IMR-90 (cell line): ENCODE data around the gene CUX1. TPM values are rescaled to one million over a fixed set of nuclear protein-coding genes. Genes with fewer than 3 reads are reported as not detected.

Experiments
- ATAC-seq: fragments of 200-7000 bp; cut with Tn5 transposase; 2 replicates; pipeline ENCODE4 v1.9.1; 2020; ENCODE audit warnings: low read depth, mild to moderate bottlenecking, moderate library complexity
- BruUV-seq: library from RNA; stranded (reverse); fragments of 400-500 nt; replicated peaks from 2 replicates; lab custom pipeline; 2021; lab: Mats Ljungman, UMichigan
- CTCF ChIA-PET: fragments of 300-600 bp; formaldehyde crosslinking; extraction: SDS; loops from one replicate; lab custom pipeline; 2021; ENCODE audit warnings: antibody characterized with exemption; lab: Yijun Ruan, JAX
- POLR2A ChIA-PET: fragments of 300-600 bp; sonication (Branson Sonifier 250); formaldehyde crosslinking; loops from one replicate; lab custom pipeline; 2022; ENCODE audit warnings: antibody characterized with exemption; ENCODE audit not compliant: unreplicated experiment; lab: Charles Lee
- DNase-seq: peaks from one replicate; pipeline ENCODE4 v3.0.0; 2013
- H2AFZ ChIP-seq: replicated peaks from 2 replicates; pipeline ENCODE3; 2013; ENCODE audit warnings: low read length, mild to moderate bottlenecking; ENCODE audit not compliant: poor library complexity
- H2AK5ac ChIP-seq: 2 replicates; pipeline ENCODE4 v1.6.1; 2013; ENCODE audit warnings: low read depth, low read length, inconsistent platforms
- H2AK9ac ChIP-seq: replicated peaks from 2 replicates; pipeline ENCODE3; 2013; ENCODE audit warnings: mild to moderate bottlenecking, low read depth, low read length, moderate library complexity; ENCODE audit not compliant: poor library complexity
- H2BK120ac ChIP-seq: 2 replicates; pipeline ENCODE4 v1.6.1; 2013; ENCODE audit warnings: low read depth, low read length, inconsistent platforms
- H2BK15ac ChIP-seq: 3 replicates; pipeline ENCODE4 v1.6.1; 2013; ENCODE audit warnings: low read depth, low read length, inconsistent platforms
- H2BK20ac ChIP-seq: 2 replicates; pipeline ENCODE4 v1.6.1; 2013; ENCODE audit warnings: low read depth, mild to moderate bottlenecking, inconsistent platforms, low read length, moderate library complexity
- H2BK5ac ChIP-seq: 2 replicates; pipeline ENCODE4 v1.6.1; 2013; ENCODE audit warnings: mild to moderate bottlenecking, low read depth, low read length, inconsistent platforms; ENCODE audit not compliant: poor library complexity, severe bottlenecking
- H3K14ac ChIP-seq: replicated peaks from 2 replicates; pipeline ENCODE4 v1.6.1; 2013; ENCODE audit warnings: low read depth, low read length, inconsistent platforms
- H3K18ac ChIP-seq: 2 replicates; pipeline ENCODE4 v1.6.1; 2013; ENCODE audit warnings: low read depth, low read length, control low read depth
- H3K23ac ChIP-seq: 2 replicates; pipeline ENCODE4 v1.6.1; 2013; ENCODE audit warnings: low read depth, low read length, inconsistent platforms
- H3K27ac ChIP-seq: 2 replicates; pipeline ENCODE4 v1.5.1; 2013; ENCODE audit warnings: mild to moderate bottlenecking, control low read depth, low read length; ENCODE audit not compliant: insufficient read depth
- H3K27me3 ChIP-seq: 2 replicates; pipeline ENCODE4 v1.6.1; 2013; ENCODE audit warnings: low read length; ENCODE audit not compliant: control insufficient read depth, insufficient read depth
- H3K36me3 ChIP-seq: 2 replicates; pipeline ENCODE4 v1.6.1; 2013; ENCODE audit warnings: low read length, mixed read lengths; ENCODE audit not compliant: control insufficient read depth, insufficient read depth
- H3K4ac ChIP-seq: 2 replicates; pipeline ENCODE4 v1.6.1; 2013; ENCODE audit warnings: low read depth, low read length, inconsistent platforms
- H3K4me1 ChIP-seq: 2 replicates; pipeline ENCODE4 v1.6.1; 2013; ENCODE audit warnings: low read length, mixed read lengths; ENCODE audit not compliant: control insufficient read depth, insufficient read depth
- H3K4me2 ChIP-seq: 2 replicates; pipeline ENCODE4 v1.6.1; 2013; ENCODE audit warnings: low read depth, mild to moderate bottlenecking, control low read depth, low read length, moderate library complexity
- H3K4me3 ChIP-seq: 2 replicates; pipeline ENCODE4 v1.5.1; 2013; ENCODE audit warnings: low read depth, mild to moderate bottlenecking, control low read depth, low read length, moderate library complexity; ENCODE audit not compliant: insufficient read depth
- H3K56ac ChIP-seq: 2 replicates; pipeline ENCODE4 v1.6.1; 2013; ENCODE audit warnings: low read length, inconsistent platforms; ENCODE audit not compliant: insufficient read depth; ENCODE audit errors: extremely low read depth
- H3K79me1 ChIP-seq, 2 experiments: 2 replicates each; pipeline ENCODE4 v1.6.1; 2013; ENCODE audit warnings: low read length in 2 of 2, inconsistent platforms in 1 of 2, low read depth in 1 of 2
- H3K9ac ChIP-seq: 2 replicates; pipeline ENCODE4 v1.6.1; 2013; ENCODE audit warnings: low read depth, low read length, control low read depth
- H3K9me1 ChIP-seq: 2 replicates; pipeline ENCODE4 v1.6.1; 2013; ENCODE audit warnings: low read length, inconsistent platforms; ENCODE audit not compliant: insufficient read depth
- H3K9me3 ChIP-seq: 2 replicates; pipeline ENCODE4 v1.6.1; 2013; ENCODE audit warnings: low read length; ENCODE audit not compliant: control insufficient read depth, insufficient read depth
- H4K20me1 ChIP-seq: 2 replicates; pipeline ENCODE4 v1.6.1; 2013; ENCODE audit warnings: low read length, inconsistent platforms; ENCODE audit not compliant: insufficient read depth
- H4K5ac ChIP-seq: 2 replicates; pipeline ENCODE4 v1.6.1; 2013; ENCODE audit warnings: mild to moderate bottlenecking, low read depth, low read length, control low read depth
- H4K8ac ChIP-seq, 2 experiments: 2 replicates each; pipeline ENCODE4 v1.6.1; 2013; ENCODE audit warnings: low read depth in 2 of 2, low read length in 2 of 2, control low read depth in 1 of 2, inconsistent platforms in 1 of 2
- H4K91ac ChIP-seq: 2 replicates; pipeline ENCODE4 v1.6.1; 2013; ENCODE audit warnings: low read depth, low read length, inconsistent platforms; ENCODE audit not compliant: insufficient read depth
- CEBPB ChIP-seq: IDR thresholded peaks from 2 replicates; pipeline ENCODE4 v1.6.1; 2012; ENCODE audit warnings: low read depth, low read length, improper control_type of control experiment
- CHD1 ChIP-seq: IDR thresholded peaks from 2 replicates; pipeline ENCODE4 v1.6.1; 2012; ENCODE audit warnings: low read depth, low read length, improper control_type of control experiment
- ELK1 ChIP-seq: fragments of 150-350 bp; IDR thresholded peaks from 2 replicates; pipeline ENCODE4 v1.6.1; 2016; ENCODE audit warnings: low read depth, mild to moderate bottlenecking, low read length, moderate library complexity, borderline replicate concordance
- MAFK ChIP-seq: IDR thresholded peaks from 2 replicates; pipeline ENCODE4 v1.6.1; 2012; ENCODE audit warnings: low read depth, low read length, improper control_type of control experiment
- MXI1 ChIP-seq: IDR thresholded peaks from 2 replicates; pipeline ENCODE4 v1.6.1; 2012; ENCODE audit warnings: low read depth, mild to moderate bottlenecking, low read length, moderate library complexity, borderline replicate concordance
- NFE2L2 ChIP-seq: fragments of 150-350 bp; IDR thresholded peaks from 2 replicates; pipeline ENCODE4 v1.6.1; 2016; ENCODE audit warnings: low read depth, mild to moderate bottlenecking, low read length
- POLR2A ChIP-seq: IDR thresholded peaks from 2 replicates; pipeline ENCODE4 v1.6.1; 2012; ENCODE audit warnings: mild to moderate bottlenecking, low read depth, low read length
- RCOR1 ChIP-seq: IDR thresholded peaks from 2 replicates; pipeline ENCODE4 v1.6.1; 2012; ENCODE audit warnings: mild to moderate bottlenecking, low read length, improper control_type of control experiment; ENCODE audit not compliant: insufficient replicate concordance
- SMC3 ChIP-seq: fragments of 150-350 bp; IDR thresholded peaks from 2 replicates; pipeline ENCODE4 v1.6.1; 2016; ENCODE audit warnings: low read depth, mild to moderate bottlenecking, antibody characterized with exemption, low read length, moderate library complexity
- USF2 ChIP-seq: fragments of 150-350 bp; IDR thresholded peaks from 2 replicates; pipeline ENCODE4 v1.6.1; 2017; ENCODE audit warnings: mild to moderate bottlenecking, antibody characterized with exemption, low read length, low read depth
- WGBS, 2 experiments: methylation state at CpG; one replicate each; pipeline versions ENCODE4 v1.1.5 to v1.1.7; 2013; ENCODE audit warnings: missing lambda C conversion rate in 2 of 2; ENCODE audit not compliant: insufficient read length in 1 of 2; ENCODE audit errors: extremely low coverage in 2 of 2; 5-methylcytosine and 5-hydroxymethylcytosine counted together
- dilution Hi-C: fragments of 300-500 bp; cut with HindIII; formaldehyde crosslinking; loops from one replicate; pipeline ENCODE4 v1.14.3; 2018; ENCODE audit warnings: low sequenced_read_pairs; ENCODE audit not compliant: unreplicated experiment
- in situ Hi-C: fragments of 300-500 bp; cut with MboI; formaldehyde crosslinking; loops from 3 replicates; pipeline ENCODE4 v1.14.3; 2019; ENCODE audit warnings: low sequenced_read_pairs, inconsistent platforms, mixed read lengths
- intact Hi-C: fragments of 100-400 bp; cut with micrococcal nuclease; formaldehyde crosslinking; loops from 2 replicates; pipeline ENCODE4 v1.10.0; 2022
- polyA plus RNA-seq, 3 experiments: library from polyadenylated mRNA; depleted of rRNA; stranded (reverse); fragments of >200 nt; gene quantifications; 2 replicates each; pipeline ENCODE4 v1.2.3, GENCODE V29; 2012; ENCODE audit warnings: low replicate concordance in 1 of 3
- total RNA-seq: library from RNA; depleted of rRNA; stranded (reverse); fragments of >200 nt; gene quantifications from 2 replicates; pipeline ENCODE4 v1.2.3, GENCODE V29; 2012
- TF ChIP-seq, protein P1 (sequence below): conservative IDR thresholded peaks from 2 replicates; pipeline ENCODE4 v1.5.1; 2012; ENCODE audit warnings: mild to moderate bottlenecking, low read depth, low read length, improper control_type of control experiment

Gene CUX1
- total and polyA plus RNA-seq, 2 of the 4 experiments (the other 2 are of a cell fraction): 19.7 to 46.4 TPM

- no peak overlapping the region for H4K5ac ChIP-seq
- H3K4me1 ChIP-seq: no peaks in the 10 kb centered on the region
- H2BK5ac ChIP-seq: no peak overlapping the region
- no peak overlapping the region for H3K23ac ChIP-seq
- H3K14ac ChIP-seq: no peak overlapping the region
- BruUV-seq: no TSS peak
- no peak overlapping the region for H2AK9ac ChIP-seq
- no peak overlapping the region for H2BK20ac ChIP-seq
- H3K36me3 ChIP-seq: peaks cover 15% of the 10 kb centered on the region
- TF ChIP-seq MXI1 (no peak), CHD1 (no peak), ELK1 (no peak), SMC3 (no peak), POLR2A (no peak), RCOR1 (no peak), CEBPB (no peak), USF2 (no peak), NFE2L2 (no peak), MAFK (no peak)
- TF ChIP-seq, protein P1, sequence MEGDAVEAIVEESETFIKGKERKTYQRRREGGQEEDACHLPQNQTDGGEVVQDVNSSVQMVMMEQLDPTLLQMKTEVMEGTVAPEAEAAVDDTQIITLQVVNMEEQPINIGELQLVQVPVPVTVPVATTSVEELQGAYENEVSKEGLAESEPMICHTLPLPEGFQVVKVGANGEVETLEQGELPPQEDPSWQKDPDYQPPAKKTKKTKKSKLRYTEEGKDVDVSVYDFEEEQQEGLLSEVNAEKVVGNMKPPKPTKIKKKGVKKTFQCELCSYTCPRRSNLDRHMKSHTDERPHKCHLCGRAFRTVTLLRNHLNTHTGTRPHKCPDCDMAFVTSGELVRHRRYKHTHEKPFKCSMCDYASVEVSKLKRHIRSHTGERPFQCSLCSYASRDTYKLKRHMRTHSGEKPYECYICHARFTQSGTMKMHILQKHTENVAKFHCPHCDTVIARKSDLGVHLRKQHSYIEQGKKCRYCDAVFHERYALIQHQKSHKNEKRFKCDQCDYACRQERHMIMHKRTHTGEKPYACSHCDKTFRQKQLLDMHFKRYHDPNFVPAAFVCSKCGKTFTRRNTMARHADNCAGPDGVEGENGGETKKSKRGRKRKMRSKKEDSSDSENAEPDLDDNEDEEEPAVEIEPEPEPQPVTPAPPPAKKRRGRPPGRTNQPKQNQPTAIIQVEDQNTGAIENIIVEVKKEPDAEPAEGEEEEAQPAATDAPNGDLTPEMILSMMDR: no peak
- H3K4ac ChIP-seq: no peak overlapping the region
- intact Hi-C loops (no loop called here), dilution Hi-C loops (no loop called here), in situ Hi-C loops (no loop called here)
- CTCF ChIA-PET: no interaction called here
- no peak overlapping the region for H4K8ac ChIP-seq
- H3K9ac ChIP-seq: no peak overlapping the region
- no peaks in the 10 kb centered on the region for H3K9me3 ChIP-seq
- no peak overlapping the region for H2AK5ac ChIP-seq
- no peak overlapping the region for H2BK15ac ChIP-seq
- no CpG with 5 or more reads among the region's 4 CpGs for WGBS, 2 experiments
- H3K27me3 ChIP-seq: no peaks in the 10 kb centered on the region
- ATAC-seq: no peak
- no peak overlapping the region for H3K56ac ChIP-seq
- no peak overlapping the region for H3K27ac ChIP-seq
- no peak for DNase-seq
- peaks cover 4% of the 10 kb centered on the region; the same call in 1 of the 2 replicates for H3K9me1 ChIP-seq
- H2AFZ ChIP-seq: no peak overlapping the region
- H3K18ac ChIP-seq: no peak overlapping the region
- H3K4me2 ChIP-seq: no peak overlapping the region
- no peaks in the 10 kb centered on the region for H4K20me1 ChIP-seq
- H4K91ac ChIP-seq: no peak overlapping the region
- no peak overlapping the region for H3K4me3 ChIP-seq
- no peak overlapping the region for H2BK120ac ChIP-seq
- POLR2A ChIA-PET: no interaction called here
- peaks cover 3 to 4% of the 10 kb centered on the region in 2 experiments; a peak in 1 of 4 replicates for H3K79me1 ChIP-seq
These were observed 427.2 kb downstream of the CUX1 start for GRCh38 chr7:102244601-102245000.
